Hematopoietic multipotent progenitor cell treated with erythropoietin and hydrocortisone succinate and interleukin-3 and kit ligand, for 15 days (in vitro differentiated cells): Measurements from ENCODE around the gene KCNN3.
"Not testable (repeated sequence)": the region's sequence is repeated elsewhere in the genome, so short reads cannot be mapped to it uniquely, and the experiment has no call there.

Experiments used
- DNase-seq: peaks from one replicate; pipeline ENCODE4 v3.0.0-alpha.2; 2015; ENCODE audit warnings: low spot score

KCNN3 gene

DNA sequence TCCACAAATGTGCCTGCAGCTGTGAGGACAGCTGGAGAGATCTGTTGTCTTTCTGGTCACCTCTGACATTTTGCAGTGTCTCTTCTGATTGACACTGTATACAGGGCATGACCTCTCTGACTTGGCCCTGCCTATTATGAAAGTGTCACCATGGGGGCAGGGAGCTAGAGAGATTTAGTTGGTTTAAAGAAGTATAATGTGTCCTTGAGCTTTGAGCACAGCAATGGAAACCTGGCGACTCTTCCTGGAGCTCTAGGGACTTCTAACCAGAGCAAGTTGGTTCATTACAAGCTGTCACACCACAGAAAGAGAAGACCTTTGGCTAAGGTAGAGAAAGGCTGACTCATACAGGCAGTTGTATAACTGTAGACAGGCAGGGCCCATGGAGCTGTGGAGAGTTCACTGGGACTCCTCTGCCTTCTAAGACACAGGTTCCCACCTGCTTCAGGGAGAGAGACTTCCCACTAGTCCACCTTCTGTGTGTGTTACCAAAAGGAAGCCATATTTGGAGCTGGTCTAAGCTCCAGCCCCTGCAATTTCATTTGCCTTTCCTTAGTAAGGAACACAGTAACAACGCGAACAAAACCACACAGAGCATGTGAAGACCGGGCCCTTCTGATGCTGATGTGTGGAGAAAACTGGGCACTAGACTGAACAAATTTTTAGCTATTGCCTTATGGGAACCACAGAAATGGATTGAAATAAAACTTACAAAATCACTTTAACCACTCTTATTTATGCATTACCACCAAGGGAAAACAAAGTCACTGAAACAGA is 171.6 kb downstream of the KCNN3 start:
- no peak for DNase-seq

GRCh38 chr1:154697710-154698109 is 172.4 kb downstream of the KCNN3 start:
- no peak for DNase-seq

DNA sequence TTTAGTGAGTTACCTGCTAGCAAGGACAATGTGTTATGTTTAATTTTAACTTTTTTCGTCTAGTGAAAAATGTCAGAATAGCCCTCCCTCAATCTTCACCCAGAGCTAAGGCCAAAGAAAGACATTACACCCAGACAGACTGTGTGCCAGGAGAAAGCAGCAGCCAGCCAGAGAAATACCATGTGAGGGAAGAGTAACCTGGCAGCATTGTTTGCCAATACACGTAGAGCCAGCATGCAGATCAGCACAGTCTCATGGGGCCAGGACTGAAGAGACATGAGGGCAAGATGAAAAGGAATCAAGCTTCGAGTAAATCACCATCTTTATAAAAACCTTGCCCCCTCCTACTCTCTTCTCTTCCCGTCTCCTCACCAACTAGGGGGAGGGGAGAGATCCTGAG is 173.6 kb downstream of the KCNN3 start:
- no peak for DNase-seq

- no peak for DNase-seq
Measured at GRCh38 chr1:154695985-154696384, 174.1 kb downstream of the KCNN3 start.

GRCh38 chr1:154694995-154695394 is 175.1 kb downstream of the KCNN3 start:
- no peak for DNase-seq

- no peak for DNase-seq
Measured at GRCh38 chr1:154689083-154689482, 181.0 kb downstream of the KCNN3 start.

GRCh38 chr1:154686507-154686906 is 183.6 kb downstream of the KCNN3 start:
- DNase-seq = no peak

DNA sequence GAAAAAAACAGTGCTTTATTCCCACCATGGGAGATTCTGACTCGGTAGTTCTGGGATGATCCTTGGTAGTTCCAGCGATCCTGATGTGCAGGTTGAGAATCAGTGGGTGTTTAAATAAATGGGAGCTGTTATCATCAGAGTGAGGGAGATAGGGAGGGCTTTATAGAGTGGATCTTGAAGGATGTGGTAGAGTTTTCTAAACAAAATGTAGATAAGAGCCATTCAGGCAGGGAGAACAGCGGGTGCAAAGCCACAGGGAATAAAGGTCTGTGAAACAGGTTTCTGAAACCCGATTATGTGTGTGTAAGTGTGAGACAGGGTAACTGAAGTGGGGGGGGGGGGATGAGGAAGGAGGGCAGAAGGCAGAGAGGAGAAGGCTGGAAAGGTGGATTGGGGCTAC is 186.3 kb downstream of the KCNN3 start:
- DNase-seq = no peak

DNA sequence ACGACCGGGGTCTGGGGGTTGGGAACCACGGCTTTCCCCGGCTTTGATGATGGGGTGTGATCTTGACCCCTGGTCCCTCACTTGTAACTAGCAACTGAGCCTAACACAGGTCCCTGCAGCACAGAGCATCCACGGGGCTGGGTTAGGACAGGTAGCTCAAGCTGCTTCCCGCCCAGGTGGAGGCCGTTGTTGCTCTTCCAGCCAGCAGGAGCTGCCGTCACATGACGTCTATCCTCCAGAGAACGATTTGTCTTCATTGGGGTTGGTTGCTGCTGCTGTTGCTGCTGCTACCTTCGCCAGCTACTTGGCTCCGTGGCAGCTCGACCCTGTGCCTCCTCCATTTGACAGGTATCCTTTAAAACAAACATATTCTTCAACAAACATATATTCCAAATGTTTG is 187.8 kb downstream of the KCNN3 start:
- DNase-seq = no peak

GRCh38 chr1:154677844-154678243 is 192.2 kb downstream of the KCNN3 start:
- not testable (repeated sequence) for DNase-seq

- DNase-seq = not testable (repeated sequence)
Measured at GRCh38 chr1:154676847-154677246, 193.2 kb downstream of the KCNN3 start.

- DNase-seq = not testable (repeated sequence)
Measured at GRCh38 chr1:154674456-154674855, 195.6 kb downstream of the KCNN3 start.

DNA sequence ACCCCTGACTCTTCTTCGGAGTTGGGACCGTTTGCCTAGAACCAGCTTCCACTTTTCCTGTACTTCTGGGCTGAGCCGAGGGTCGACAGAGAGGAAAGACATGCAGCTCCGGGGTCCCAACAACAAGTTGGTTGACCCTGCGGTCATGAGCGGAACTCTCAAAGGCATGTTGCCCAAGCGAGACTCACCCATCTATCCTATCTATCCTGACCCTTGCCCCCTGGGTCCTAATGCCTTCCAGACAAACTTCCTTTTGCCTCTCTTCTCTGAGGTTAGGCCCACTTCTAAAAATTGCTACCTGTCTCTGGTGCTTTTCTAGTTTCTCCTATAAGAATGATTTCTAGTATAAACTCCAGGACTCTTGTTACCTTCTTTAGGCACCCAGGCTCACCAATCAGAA is 197.8 kb downstream of the KCNN3 start:
- not testable (repeated sequence) for DNase-seq

GRCh38 chr1:154671412-154671811 is 198.7 kb downstream of the KCNN3 start:
- DNase-seq = not testable (repeated sequence)

DNA sequence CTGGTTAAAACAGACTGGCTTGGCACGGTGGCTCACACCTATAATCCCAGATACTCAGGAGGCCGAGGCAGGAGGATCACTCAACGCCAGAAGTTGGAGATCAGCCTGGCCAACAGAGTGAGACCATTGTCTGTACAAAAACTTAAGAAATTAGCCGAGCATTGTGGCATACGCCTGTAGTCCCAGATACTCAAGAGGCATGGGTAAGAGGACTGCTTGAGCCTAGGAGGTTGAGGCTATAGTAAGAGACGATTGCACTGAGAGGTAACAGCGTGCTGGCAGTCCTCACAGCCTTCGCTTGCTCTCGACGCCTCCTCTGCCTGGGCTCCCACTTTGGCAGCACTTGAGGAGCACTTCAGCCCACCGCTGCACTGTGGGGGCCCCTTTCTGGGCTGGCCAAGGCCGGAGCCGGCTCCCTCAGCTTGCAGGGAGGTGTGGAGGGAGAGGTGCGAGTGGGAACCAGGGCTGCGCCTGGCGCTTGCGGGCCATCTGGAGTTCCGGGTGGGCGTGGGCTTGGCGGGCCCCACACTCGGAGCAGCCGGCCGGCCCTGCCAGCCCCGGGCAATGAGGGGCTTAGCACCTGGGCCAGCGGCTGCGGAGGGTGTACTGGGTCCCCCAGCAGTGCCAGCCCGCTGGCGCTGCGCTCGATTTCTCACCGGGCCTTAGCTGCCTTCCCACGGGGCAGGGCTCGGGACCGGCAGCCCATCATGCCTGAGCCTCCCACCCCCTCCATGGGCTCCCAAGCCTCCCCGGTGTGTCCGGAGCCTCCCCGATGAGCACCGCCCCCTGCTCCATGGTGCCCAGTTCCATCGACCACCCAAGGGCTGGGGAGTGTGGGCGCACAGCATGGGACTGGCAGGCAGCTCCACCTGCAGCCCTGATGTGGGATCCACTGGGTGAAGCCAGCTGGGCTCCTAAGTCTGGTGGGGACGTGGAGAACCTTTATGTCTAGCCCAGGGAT is 199.5 kb downstream of the KCNN3 start:
- DNase-seq = not testable (repeated sequence)

DNA sequence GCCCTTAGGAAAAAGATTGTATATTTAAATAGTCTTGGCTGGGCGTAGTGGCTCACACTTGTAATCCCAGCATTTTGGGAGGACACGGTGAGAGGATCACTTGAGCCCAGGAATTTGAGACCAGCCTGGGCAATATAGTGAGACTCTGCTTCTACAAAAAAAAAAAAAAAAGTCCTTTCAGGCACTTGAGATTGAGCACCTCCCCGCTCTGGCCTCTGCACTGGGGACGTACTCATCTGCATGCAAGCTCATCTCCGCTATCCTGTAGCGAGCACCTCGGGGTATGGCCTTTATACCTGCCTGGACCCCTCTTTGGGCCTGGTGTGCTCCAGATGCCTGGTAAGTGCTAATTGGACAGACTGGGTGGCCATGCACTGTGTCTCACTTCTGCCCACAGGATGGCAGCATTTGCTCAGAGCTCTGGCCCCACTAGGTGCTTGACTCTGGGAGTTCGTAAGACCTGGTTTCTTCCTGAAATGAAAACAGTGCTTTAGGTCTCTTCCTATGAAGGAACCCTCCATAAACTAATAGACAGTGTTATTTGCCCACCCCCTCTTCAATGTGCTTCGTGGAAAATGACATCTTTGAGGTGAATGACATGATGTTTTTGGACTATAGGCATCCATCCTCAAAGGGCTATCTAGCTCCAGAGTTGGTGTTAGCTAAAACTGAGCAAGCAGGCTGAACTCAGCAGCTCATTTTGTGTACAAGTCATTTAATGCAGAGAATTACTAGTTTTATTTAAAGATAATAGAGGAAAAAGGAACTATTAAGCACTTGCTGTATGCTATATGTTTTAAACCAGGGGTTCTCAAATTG is 200.4 kb downstream of the KCNN3 start:
- DNase-seq = peak; percentile 41

DNA sequence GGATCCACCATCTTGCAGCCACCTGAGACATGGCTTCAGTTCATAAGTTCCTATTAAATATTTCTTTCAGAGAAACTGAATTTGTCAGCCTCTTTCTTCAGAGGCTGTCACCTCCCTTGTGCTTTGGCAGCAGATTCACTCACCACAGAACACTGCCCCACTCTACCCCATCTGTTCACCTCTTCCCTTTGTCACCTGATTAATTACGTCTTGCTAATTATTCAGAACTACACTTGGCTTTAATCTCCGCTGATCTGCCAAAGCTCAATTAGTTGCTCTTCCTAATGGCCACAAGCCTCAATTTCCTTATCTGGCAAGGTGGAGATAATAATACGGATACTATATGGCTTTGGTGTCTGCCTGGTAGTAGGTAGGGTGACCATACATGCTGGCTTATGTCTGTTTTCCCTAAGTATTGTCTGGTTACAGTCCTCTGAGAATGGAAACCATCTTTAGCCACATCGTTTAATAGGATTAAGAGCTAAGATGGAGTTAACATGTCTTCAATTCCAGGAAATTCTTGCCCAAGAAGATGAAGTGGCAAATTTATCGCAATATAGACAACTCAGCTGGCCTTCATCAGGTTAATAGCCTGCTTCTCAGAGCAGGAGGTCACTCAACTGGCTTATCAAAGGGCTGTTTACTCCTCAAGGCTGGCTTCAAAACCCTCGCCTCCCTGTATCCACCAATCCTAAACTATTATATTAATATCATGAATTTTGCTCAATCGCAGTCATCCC is 203.9 kb downstream of the KCNN3 start:
- DNase-seq = no peak

DNA sequence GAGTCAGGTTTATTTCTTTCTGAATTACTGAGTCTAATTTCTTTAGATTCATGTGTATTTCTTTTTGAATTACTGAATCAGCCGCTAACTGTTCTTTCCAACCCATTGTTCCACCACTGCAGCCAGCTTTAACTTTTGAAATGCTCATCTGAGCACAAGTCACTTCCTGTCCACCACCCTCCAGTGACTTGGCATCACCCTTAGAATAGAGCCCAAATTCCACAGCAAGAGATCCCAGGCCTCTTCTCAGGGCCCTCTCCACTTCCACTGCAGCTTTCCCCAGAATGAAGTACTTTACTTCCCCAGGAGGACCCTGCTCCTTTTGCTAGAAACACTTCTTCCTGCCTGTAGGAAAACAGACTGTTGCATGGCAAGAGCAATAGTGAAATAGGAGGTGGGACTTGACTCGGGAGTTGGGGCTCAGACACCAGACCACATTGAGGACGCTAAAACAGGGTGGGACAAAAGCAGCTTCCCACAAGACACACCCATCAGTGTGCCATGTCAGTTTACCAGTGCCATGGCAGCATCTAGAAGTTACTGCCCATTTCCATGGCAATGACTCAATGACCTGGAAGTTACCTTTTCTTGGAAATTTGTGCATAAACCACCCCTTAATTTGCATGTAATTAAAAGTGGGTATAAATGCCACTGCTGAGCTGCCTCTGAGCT is 205.6 kb downstream of the KCNN3 start:
- no peak for DNase-seq

DNA sequence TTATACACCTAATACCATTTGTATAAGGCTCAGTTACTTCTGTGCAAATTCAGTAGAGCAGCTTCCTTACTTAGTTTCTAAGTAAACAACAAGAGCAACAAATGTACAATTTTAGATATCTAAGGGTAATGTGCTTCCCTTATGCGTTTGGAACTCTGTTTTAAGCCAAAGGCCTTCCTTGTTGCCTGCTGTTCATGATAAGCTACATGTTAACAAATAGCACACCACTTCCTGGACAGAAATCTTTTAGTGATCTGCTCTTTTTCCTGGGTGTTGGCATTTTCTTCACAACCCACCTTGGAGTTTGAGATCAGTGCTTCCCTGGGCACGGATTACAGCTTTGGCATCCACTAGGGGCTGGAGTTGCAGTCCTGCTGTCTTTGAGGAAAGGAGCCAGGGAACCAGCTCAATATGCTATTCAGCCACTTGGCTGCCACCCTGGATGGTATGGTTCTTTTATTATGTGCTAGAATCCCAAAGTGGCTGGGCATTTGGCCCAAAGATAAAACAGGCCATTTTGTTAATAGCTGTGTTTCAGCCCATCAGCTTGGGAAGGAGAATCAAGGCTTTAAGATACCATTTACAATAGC is 206.5 kb downstream of the KCNN3 start:
- DNase-seq = no peak

- no peak for DNase-seq
Measured at GRCh38 chr1:154661110-154661509, 209.0 kb downstream of the KCNN3 start.
